ENCODE results near the gene KY. TPM values are rescaled to one million over a fixed set of nuclear protein-coding genes. Genes with fewer than 3 reads are reported as not detected.

KY gene
- total and polyA plus RNA-seq, 4 donors: 0.06 to 0.21 (median 0.15) TPM; not detected in 1

GRCh38 chr3:134697830-134698689 is 47.2 kb upstream of the KY start:
- WGBS, 2 donors: 88 to 93% methylated on average over 11 of the region's 11 CpGs
- DNase-seq (no peak), ATAC-seq (ENCODE audit: insufficient read depth, low FRiP score) (no peak)
- H3K36me3 ChIP-seq (ENCODE audit: control insufficient read depth in 4 of 4, insufficient read depth in 4 of 4, low read length in 4 of 4): no peaks in the 10 kb centered on the region
- TF ChIP-seq CTCF (IDR thresholded peaks at IDR 0.05; ENCODE audit: control extremely low read depth, extremely low read depth): no peak
- H3K27me3 ChIP-seq (ENCODE audit: control insufficient read depth in 3 of 3, insufficient read depth in 3 of 3, low read length in 2 of 3): no peaks in the 10 kb centered on the region
- no peak overlapping the region for H3K4me3 ChIP-seq
- H3K4me1 ChIP-seq (ENCODE audit: control insufficient read depth in 5 of 5, insufficient read depth in 5 of 5, low read length in 5 of 5): peaks cover 0 to 5% (median 0%) of the 10 kb centered on the region in 5 donors
- H3K9me3 ChIP-seq (ENCODE audit: control insufficient read depth in 4 of 4, insufficient read depth in 3 of 4, low read length in 3 of 4): peaks cover 0 to 4% (median 0%) of the 10 kb centered on the region in 4 donors
- no peak overlapping the region for H3K9ac ChIP-seq (ENCODE audit: insufficient read depth in 1 of 2, low read length in 2 of 2)
- peak overlapping the region in 1 of 2 donors; percentile 24 for H3K27ac ChIP-seq (ENCODE audit: low read depth in 1 of 2, low read length in 1 of 2)

- DNase-seq (no peak), ATAC-seq (ENCODE audit: insufficient read depth, low FRiP score) (no peak)
- WGBS, 2 donors: 94 to 97% methylated on average over 4 of the region's 4 CpGs
Observed at GRCh38 chr3:134696155-134696554, 45.3 kb upstream of the KY start.

GRCh38 chr3:134694946-134695543 is 44.2 kb upstream of the KY start:
- no peak overlapping the region for H3K9ac ChIP-seq (ENCODE audit: insufficient read depth in 1 of 2, low read length in 2 of 2)
- TF ChIP-seq CTCF (IDR thresholded peaks at IDR 0.05; ENCODE audit: control extremely low read depth, extremely low read depth): no peak
- H3K4me1 ChIP-seq (ENCODE audit: control insufficient read depth in 5 of 5, insufficient read depth in 5 of 5, low read length in 5 of 5): peaks cover 0 to 5% (median 0%) of the 10 kb centered on the region in 5 donors
- H3K36me3 ChIP-seq (ENCODE audit: control insufficient read depth in 4 of 4, insufficient read depth in 4 of 4, low read length in 4 of 4): no peaks in the 10 kb centered on the region
- 61 to 83% methylated on average over 7 of the region's 7 CpGs for WGBS, 2 donors
- no peaks in the 10 kb centered on the region for H3K9me3 ChIP-seq (ENCODE audit: control insufficient read depth in 4 of 4, insufficient read depth in 3 of 4, low read length in 3 of 4)
- H3K27ac ChIP-seq (ENCODE audit: low read depth in 1 of 2, low read length in 1 of 2): no peak overlapping the region
- no peaks in the 10 kb centered on the region for H3K27me3 ChIP-seq (ENCODE audit: control insufficient read depth in 3 of 3, insufficient read depth in 3 of 3, low read length in 2 of 3)
- H3K4me3 ChIP-seq: no peak overlapping the region
- DNase-seq (no peak), ATAC-seq (ENCODE audit: insufficient read depth, low FRiP score) (no peak)

More at GRCh38 chr3:134696155-134696554, 45.3 kb upstream of the KY start:
- Histone ChIP-seq H3K4me1 (ENCODE audit: control insufficient read depth in 5 of 5, insufficient read depth in 5 of 5, low read length in 5 of 5) (peaks cover 0 to 5% (median 0%) of the 10 kb centered on the region in 5 donors), H3K27ac (ENCODE audit: low read depth in 1 of 2, low read length in 1 of 2) (no peak overlapping the region), H3K9ac (ENCODE audit: insufficient read depth in 1 of 2, low read length in 2 of 2) (no peak overlapping the region), H3K9me3 (ENCODE audit: control insufficient read depth in 4 of 4, insufficient read depth in 3 of 4, low read length in 3 of 4) (no peaks in the 10 kb centered on the region), H3K27me3 (ENCODE audit: control insufficient read depth in 3 of 3, insufficient read depth in 3 of 3, low read length in 2 of 3) (no peaks in the 10 kb centered on the region), H3K4me3 (no peak overlapping the region), H3K36me3 (ENCODE audit: control insufficient read depth in 4 of 4, insufficient read depth in 4 of 4, low read length in 4 of 4) (no peaks in the 10 kb centered on the region)
- no peak for TF ChIP-seq CTCF (IDR thresholded peaks at IDR 0.05; ENCODE audit: control extremely low read depth, extremely low read depth)

All from lung (tissue), 12 donors.